ENCODE measurements around the gene COL1A2.

DNA sequence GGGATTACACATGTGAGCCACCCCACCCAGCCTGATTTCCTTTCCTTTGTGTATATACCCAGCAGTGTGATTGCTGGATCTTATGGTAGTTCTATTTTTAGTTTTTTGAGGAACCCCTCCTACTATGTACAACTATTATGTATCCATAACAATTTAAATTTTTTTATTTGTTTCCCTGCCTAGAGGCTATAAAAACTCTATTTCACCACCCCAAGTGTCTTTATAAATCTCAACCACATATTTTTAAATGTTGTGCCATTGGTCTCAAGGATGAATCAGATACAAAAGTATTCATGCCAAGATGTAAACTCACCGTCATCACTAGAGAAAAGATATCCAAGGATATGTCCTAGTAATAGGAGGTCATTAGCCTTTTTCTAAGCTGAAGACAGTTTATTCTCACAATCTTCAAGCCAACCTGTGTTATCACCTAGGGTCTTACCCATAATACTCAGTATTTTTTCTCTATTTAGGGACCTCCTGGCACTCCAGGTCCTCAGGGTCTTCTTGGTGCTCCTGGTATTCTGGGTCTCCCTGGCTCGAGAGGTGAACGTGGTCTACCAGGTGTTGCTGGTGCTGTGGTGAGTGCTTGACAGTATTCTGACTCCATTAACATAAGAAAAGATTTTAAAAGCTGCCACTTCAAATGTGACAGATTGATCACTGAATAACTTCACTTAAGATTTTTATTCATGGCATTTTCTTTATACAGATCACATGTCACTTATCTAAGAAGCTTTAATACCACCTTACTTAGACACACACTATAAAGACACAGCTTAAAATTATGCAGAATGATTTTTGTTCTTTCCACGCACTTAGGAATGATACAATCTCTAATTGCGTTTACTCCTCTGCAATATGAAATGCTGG is 29.4 kb downstream of the COL1A2 start:
- TF ChIP-seq EP300 (IDR thresholded peaks at IDR 0.05; ENCODE audit: low read depth) (no peak), POLR2A (IDR thresholded peaks at IDR 0.05) (no peak)
- TF ChIP-seq, protein P1, sequence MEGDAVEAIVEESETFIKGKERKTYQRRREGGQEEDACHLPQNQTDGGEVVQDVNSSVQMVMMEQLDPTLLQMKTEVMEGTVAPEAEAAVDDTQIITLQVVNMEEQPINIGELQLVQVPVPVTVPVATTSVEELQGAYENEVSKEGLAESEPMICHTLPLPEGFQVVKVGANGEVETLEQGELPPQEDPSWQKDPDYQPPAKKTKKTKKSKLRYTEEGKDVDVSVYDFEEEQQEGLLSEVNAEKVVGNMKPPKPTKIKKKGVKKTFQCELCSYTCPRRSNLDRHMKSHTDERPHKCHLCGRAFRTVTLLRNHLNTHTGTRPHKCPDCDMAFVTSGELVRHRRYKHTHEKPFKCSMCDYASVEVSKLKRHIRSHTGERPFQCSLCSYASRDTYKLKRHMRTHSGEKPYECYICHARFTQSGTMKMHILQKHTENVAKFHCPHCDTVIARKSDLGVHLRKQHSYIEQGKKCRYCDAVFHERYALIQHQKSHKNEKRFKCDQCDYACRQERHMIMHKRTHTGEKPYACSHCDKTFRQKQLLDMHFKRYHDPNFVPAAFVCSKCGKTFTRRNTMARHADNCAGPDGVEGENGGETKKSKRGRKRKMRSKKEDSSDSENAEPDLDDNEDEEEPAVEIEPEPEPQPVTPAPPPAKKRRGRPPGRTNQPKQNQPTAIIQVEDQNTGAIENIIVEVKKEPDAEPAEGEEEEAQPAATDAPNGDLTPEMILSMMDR (IDR thresholded peaks at IDR 0.05), result no peak

Measured in transverse colon (tissue), 3 donors.